Spleen (tissue), 7 donors: ENCODE results near the gene SLC7A14.

Source experiments
- CTCF ChIP-seq, 11 experiments: fragments of 200-600 bp in 7 of 11; fragments of 450-650 bp in 4 of 11; sonication (generic) in 4 of 11; IDR thresholded peaks in 8 of 11; conservative IDR thresholded peaks in 3 of 11; 1 replicate in 7 of 11; 2 replicates in 4 of 11; pipeline versions ENCODE4 v1.4.0 to v1.8.0; 2016 to 2021; ENCODE audit warnings: antibody characterized with exemption in 11 of 11, inconsistent platforms in 4 of 11, mild to moderate bottlenecking in 1 of 11
- POLR2A ChIP-seq, 3 donors: fragments of 450-650 bp; IDR thresholded peaks; one replicate each; pipeline ENCODE4 v1.5.1; 2017; ENCODE audit warnings: antibody characterized with exemption in 3 of 3, mild to moderate bottlenecking in 1 of 3
- POLR2AphosphoS5 ChIP-seq, 3 donors: sonication (generic); formaldehyde crosslinking; IDR thresholded peaks; one replicate each; pipeline ENCODE4 v1.5.1; 2017; ENCODE audit warnings: antibody characterized with exemption in 3 of 3
- donor health status: DM: no; HTN: no; CAD: no; lungs with moderate emphysema.
- donor health status: DM: no; HTN: no; CAD: no.
- donor health status: DM: no; HTN: no; CAD: no.

GRCh38 chr3:170622369-170623159, 36.7 kb upstream of the SLC7A14 start:
- TF ChIP-seq POLR2AphosphoS5 (IDR thresholded peaks at IDR 0.05) (no peak), CTCF (IDR thresholded peaks at IDR 0.05 in 8 of 11, conservative IDR thresholded peaks at IDR 0.05 in 3 of 11) (no peak), POLR2A (IDR thresholded peaks at IDR 0.05) (no peak)
